ENCODE measurements around the gene SHCBP1. TPM values are rescaled to one million over a fixed set of nuclear protein-coding genes. Genes with fewer than 3 reads are reported as not detected.
"Not testable (repeated sequence)": the region's sequence is repeated elsewhere in the genome, so short reads cannot be mapped to it uniquely, and the experiment has no call there.

Gene SHCBP1
- total RNA-seq, 2 donors from 2014 or later = 0.37 to 0.47 TPM

DNA sequence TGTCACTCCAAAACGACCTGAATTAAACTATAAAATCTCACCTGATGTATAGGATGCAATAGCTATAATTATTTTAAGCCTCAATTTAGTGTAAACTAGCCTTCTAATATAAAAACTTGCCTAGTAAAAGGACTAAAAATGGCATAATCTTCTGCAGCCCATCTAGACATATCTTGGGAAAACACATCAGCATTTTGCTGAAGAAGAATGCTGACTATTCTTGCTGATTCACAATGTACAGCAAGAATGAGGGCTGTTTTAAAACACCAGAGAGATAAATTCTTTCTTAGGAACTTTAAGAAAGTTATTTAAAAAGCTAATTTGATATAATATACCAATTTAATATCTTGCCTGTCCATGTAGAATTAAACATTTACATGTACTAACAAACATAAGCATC, 63.2 kb downstream of the SHCBP1 start:
- no peak overlapping the region for H3K4me3 ChIP-seq
- TF ChIP-seq, protein P1, sequence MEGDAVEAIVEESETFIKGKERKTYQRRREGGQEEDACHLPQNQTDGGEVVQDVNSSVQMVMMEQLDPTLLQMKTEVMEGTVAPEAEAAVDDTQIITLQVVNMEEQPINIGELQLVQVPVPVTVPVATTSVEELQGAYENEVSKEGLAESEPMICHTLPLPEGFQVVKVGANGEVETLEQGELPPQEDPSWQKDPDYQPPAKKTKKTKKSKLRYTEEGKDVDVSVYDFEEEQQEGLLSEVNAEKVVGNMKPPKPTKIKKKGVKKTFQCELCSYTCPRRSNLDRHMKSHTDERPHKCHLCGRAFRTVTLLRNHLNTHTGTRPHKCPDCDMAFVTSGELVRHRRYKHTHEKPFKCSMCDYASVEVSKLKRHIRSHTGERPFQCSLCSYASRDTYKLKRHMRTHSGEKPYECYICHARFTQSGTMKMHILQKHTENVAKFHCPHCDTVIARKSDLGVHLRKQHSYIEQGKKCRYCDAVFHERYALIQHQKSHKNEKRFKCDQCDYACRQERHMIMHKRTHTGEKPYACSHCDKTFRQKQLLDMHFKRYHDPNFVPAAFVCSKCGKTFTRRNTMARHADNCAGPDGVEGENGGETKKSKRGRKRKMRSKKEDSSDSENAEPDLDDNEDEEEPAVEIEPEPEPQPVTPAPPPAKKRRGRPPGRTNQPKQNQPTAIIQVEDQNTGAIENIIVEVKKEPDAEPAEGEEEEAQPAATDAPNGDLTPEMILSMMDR (IDR thresholded peaks at IDR 0.05) = no peak
- no peaks in the 10 kb centered on the region for H3K9me3 ChIP-seq
- H3K27me3 ChIP-seq = no peaks in the 10 kb centered on the region
- H3K4me1 ChIP-seq = no peaks in the 10 kb centered on the region
- H3K36me3 ChIP-seq = no peaks in the 10 kb centered on the region
- DNase-seq (ENCODE audit: low spot score) = no peak
- H3K27ac ChIP-seq = no peak overlapping the region

DNA sequence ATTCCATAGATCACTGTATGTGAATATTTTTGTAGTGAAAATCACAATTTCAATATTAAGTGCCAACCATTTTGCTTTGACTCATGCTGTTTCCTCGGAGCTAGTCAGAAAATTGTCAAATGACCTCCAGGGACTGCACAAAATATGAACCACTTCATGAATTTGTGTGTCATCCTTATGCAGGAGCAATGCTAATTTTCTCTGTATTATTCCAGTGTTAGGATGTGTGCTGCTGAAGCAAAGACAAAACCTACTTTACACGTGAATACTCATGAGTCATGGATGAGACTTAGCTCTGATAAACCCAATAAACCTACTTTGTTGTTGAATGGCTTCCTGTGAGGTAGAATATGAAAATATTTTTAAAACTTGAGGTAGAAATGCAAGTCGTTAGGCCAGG, 65.2 kb downstream of the SHCBP1 start:
- Histone ChIP-seq H3K9me3 (no peaks in the 10 kb centered on the region), H3K27me3 (no peaks in the 10 kb centered on the region), H3K27ac (no peak overlapping the region), H3K36me3 (no peaks in the 10 kb centered on the region), H3K4me3 (no peak overlapping the region), H3K4me1 (no peaks in the 10 kb centered on the region)
- TF ChIP-seq, protein P1 (IDR thresholded peaks at IDR 0.05) = no peak
- no peak for DNase-seq (ENCODE audit: low spot score)

DNA sequence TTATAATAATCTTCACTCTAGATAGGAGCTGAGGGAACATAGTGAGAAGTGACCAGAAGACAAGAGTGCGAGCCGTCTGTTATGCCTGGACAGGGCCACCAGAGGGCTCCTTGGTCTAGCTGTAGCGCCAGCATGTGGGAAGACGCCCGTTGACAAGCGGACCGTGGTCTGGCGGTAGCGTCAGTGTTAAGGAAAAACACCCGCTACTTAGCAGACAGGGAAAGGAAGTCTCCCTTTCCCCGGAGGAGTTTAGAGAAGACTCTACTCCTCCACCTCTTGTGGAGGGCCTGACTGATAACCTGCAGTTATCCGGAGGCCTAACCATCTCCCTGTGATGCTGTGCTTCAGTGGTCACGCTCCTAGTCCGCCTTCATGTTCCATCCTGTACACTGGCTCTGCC, 66.7 kb downstream of the SHCBP1 start:
- peak; percentile 68 for DNase-seq (ENCODE audit: low spot score)
- H3K4me3 ChIP-seq, H3K4me1 ChIP-seq, H3K27ac ChIP-seq, H3K36me3 ChIP-seq, H3K9me3 ChIP-seq, H3K27me3 ChIP-seq: not testable (repeated sequence)
- TF ChIP-seq, protein P1 (IDR thresholded peaks at IDR 0.05) = peak; percentile 69 to 82

DNA sequence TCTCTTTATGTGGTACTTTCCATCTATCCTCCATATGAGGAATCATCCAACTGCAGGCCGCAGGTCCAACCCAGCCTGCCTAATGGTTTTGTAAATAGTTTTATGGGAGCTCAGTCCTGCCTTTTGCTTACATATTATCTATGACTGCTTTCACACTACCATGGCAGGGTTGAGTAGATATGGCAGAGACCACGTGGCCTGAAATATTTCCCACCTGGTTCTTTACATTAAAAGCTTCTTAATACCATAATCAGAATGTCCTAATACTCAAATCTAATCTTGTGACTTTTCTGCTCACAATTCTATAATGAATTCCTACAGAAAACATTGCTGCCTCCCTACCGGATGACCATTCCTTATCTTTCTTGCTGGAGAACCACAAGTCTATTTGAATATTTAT, 71.7 kb downstream of the SHCBP1 start:
- H3K9me3 ChIP-seq = no peaks in the 10 kb centered on the region
- H3K36me3 ChIP-seq = no peaks in the 10 kb centered on the region
- DNase-seq (ENCODE audit: low spot score) = no peak
- H3K4me3 ChIP-seq = no peak overlapping the region
- H3K27ac ChIP-seq = no peak overlapping the region
- TF ChIP-seq, protein P1 (IDR thresholded peaks at IDR 0.05) = no peak
- H3K4me1 ChIP-seq = no peaks in the 10 kb centered on the region
- H3K27me3 ChIP-seq = no peaks in the 10 kb centered on the region

Other genes with a start within 250 kb of the SHCBP1 start
- 10 to 100 TPM; 43.3 to 60.5 TPM for gene VPS35, start 67.8 kb upstream of the SHCBP1 start, total RNA-seq
- 1 to 10 TPM; 1.8 to 2.6 TPM for gene ORC6, start 68.3 kb upstream of the SHCBP1 start, total RNA-seq
- 100 to 1,000 TPM; 275 to 456 TPM for gene MYLK3, start 127.0 kb upstream of the SHCBP1 start, total RNA-seq
- gene C16orf87, start 209.8 kb upstream of the SHCBP1 start, total RNA-seq = 10 to 100 TPM; 12.0 to 14.1 TPM

Data from right atrium auricular region (tissue), 2 donors.